Left colon (tissue), 2 donors: Measurements from ENCODE around the gene TOMM7. TPM values are rescaled to one million over a fixed set of nuclear protein-coding genes. Genes with fewer than 3 reads are reported as not detected.
A peak's percentile ranks its signal among the peaks of the same experiment; 100 is the strongest.

Experiments
- ATAC-seq: fragments of 200-7000 bp; cut with Tn5 transposase; one replicate; pipeline ENCODE4 v1.9.1; 2020; ENCODE audit warnings: mild to moderate bottlenecking, moderate library complexity
- DNase-seq, 2 donors: peaks; one replicate each; pipeline ENCODE4 v3.0.0-alpha.2; 2020
- intact Hi-C, 2 donors: fragments of 100-400 bp; cut with DNase I in 1 of 2; cut with micrococcal nuclease in 1 of 2; formaldehyde crosslinking; loops; one replicate each; pipeline versions ENCODE4 v1.11.2 to v1.14.0; 2022; cut with DNase I, micrococcal nuclease
- long read RNA-seq: library from polyadenylated mRNA; unstranded; transcript quantifications from one replicate; pipeline ENCODE4 v2.0.0, GENCODE V29; 2021
- total RNA-seq, 2 donors: library from RNA; stranded (reverse); fragmentation: NEBNext Ultra II Directional; extraction: Animal tissue kit (Norgen Biotek cat#: 25700); gene quantifications; one replicate each; pipeline ENCODE4 v1.2.1, GENCODE V29; 2021
- donor health status: DM: no; HTN: no; CAD: no.
- donor health status: DM: yes; HTN: yes; CAD: no.

Gene TOMM7
- total RNA-seq, result 100 to 1,000 TPM; 207 to 251 TPM
- long read RNA-seq, transcript TOMM7-201 (3 exons, 778 nt), result major isoform, 30 of 31 reads
- long read RNA-seq, partial matches to known transcripts, result 0 of 31 reads
- long read RNA-seq, other reads (novel, unspliced or antisense), result 0 of 31 reads

DNA sequence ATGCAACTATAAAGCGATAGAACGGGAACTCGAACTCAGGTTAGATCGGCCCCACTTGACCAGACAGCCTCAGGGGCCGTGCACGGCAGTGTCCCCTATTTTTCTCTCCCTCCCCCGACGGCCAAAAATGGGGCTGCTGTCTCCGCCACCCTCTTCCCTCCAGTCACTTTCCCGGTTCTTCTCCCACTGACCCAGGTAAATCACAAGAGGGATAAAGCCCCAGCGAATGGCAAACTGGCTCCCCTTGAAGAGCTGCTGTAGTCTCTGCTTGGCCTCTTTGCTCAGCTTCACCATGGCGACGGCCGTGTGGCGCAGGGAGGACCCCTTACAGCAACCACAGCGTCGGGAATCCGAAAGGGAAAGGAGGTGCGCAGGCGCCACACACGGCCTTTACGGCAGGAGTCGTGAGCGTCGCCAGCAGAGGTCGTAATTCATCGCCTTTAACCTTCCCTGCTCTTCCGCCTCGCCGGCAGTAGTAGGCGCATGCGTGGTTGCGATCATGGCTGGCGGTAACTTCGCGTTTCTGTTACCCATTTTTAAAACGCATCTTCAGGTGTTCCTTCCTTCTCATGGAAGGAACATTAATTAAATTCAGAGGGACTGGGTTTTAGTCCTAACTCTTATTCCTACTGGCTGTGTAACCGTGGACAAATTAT lies at the start of gene TOMM7:
TSS of gene TOMM7 (minus strand) at position 364 of the 656 bp plus-strand sequence. CDS start at position 294, 70 bp downstream.
- peak; percentile 99 for ATAC-seq
- intact Hi-C loops, result loop anchor here in 1 of 2 donors (10.0 kb wide), 1 partner anchor 192 kb away; the partner anchor contains the start of gene HYCC1
- peak; percentile 90 to 91 for DNase-seq

DNA sequence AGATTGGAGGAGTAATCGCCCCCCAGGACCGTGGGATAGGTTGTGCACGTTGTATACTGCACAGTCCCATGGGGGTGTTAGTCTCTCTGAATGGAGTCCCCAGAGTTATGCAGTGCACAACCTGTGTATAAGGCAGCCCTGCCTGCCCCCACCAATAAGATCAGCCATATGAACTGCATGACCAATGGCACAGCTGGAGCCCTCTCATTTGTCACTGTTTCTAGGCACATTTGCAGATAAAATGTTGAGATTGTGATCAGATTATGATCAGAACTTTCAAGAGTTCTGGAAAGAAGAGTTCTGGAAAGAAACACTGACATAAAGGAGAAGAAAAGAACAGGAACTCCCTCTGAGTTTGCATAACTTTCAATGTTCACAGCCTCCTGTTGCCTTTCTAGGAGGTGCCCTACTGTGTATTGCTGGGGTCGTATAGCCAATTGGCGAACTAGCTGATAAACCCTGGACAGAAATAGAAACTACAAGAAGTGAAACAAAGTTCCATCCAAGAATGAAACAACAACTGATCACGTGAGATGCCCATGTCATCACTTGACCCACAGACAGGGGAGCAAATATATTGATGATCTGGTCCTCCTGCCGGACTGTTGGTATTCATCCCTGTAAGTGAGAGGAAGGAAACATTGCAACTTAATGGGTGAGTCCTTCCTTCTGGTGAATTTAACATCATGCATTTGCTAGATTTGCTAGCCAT lies 49.6 kb upstream of the TOMM7 start:
- intact Hi-C loops, result no loop called here
- no peak for DNase-seq
- peak; percentile 42 for ATAC-seq

DNA sequence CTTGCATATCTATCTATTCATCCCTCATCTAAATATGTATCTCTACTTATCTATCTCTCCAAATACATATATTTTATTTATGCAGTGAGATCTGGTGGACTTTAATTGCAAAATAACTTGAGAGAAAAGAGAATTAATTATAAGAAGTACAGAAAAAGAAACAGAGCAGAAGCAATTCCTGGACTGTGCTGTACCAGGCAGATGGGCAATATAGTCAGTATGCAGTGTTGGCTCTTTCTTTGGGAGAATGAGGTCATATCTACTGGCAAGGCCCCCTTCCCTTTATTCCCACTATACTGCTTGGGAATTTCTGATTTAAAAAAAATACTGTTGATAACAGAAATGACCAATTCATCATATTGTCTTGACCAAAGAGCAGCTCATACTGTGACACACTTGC lies 49.0 kb upstream of the TOMM7 start:
- DNase-seq (no peak), ATAC-seq (no peak)
- intact Hi-C loops, result no loop called here

DNA sequence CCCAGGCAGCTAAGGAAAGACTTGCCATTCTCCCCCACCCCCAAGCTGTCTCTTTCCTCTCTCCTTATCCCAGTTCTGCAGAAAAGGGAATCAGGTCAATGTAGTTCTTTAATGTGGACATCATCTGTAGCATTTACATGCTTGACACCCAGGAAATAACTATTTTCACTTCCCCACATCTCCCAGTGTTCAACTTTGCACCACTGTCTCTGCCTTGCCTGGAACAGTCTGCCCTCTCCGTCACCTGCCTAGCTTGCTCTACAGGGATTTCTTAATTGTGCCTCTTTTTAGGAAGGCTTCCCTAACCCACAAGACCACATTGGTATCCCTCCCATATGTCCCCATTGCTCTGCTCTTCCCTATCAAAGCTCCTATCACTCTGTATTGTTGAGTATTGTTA lies 45.9 kb upstream of the TOMM7 start:
- ATAC-seq (no peak), DNase-seq (no peak)
- intact Hi-C loops, result no loop called here

DNA sequence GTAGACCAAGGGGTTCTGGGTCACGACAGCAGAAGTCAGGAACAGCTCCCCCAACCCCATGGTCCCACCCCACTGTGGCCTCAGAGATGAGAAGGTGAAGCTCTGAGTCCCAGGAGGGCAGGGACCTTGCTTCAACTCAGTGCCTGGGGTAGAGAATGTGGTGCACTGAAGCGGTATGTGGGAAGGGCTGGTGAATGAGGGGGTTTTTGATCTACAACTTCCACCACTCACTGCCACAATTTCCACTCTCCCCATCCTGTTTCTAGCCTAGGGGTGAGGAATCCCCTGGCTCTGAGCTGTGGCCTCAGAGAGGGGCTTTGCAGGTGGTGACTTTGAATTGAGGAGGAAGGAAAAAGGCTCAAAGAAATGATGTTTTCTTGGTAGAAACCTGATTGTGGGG lies 44.9 kb upstream of the TOMM7 start:
- ATAC-seq, result no peak
- DNase-seq, result no peak
- intact Hi-C loops, result no loop called here

DNA sequence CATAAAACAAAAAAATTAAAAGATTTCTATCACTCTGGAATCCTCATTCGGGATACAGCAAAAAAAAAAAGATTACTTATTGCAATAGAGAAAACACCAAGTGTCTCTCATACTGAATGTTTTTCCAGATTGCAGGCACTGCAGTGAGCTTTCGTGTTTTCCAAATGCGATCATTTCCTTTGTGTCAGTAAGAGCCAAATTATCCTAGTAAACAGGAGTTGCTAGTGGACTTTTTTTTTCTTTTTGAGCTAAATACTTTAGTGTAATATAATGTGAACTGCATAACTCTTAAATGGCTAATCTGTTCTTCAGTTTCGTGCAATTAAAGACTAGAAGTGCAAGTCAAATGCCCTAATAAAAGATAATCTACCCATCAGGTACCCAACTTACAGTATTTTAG lies 44.4 kb upstream of the TOMM7 start:
- intact Hi-C loops, result no loop called here
- ATAC-seq (no peak), DNase-seq (no peak)

DNA sequence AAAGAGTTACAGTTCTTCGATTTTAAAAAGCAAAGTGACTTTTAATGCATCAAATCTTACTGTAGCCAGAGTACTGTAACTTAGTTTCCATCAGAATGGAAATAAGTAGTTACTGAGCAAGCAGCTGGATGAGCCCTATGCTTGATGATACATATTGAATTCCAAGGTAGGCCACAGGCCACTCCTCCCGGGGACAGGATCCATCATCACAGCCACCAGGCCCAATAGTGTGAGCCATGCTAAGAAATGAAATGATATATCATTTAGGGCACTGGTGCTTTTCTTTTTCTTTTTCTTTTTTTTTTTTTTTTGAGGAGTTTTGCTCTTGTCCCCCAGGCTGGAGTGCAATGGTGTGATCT lies 42.9 kb upstream of the TOMM7 start:
- no peak for DNase-seq
- no peak for ATAC-seq
- intact Hi-C loops, result no loop called here

DNA sequence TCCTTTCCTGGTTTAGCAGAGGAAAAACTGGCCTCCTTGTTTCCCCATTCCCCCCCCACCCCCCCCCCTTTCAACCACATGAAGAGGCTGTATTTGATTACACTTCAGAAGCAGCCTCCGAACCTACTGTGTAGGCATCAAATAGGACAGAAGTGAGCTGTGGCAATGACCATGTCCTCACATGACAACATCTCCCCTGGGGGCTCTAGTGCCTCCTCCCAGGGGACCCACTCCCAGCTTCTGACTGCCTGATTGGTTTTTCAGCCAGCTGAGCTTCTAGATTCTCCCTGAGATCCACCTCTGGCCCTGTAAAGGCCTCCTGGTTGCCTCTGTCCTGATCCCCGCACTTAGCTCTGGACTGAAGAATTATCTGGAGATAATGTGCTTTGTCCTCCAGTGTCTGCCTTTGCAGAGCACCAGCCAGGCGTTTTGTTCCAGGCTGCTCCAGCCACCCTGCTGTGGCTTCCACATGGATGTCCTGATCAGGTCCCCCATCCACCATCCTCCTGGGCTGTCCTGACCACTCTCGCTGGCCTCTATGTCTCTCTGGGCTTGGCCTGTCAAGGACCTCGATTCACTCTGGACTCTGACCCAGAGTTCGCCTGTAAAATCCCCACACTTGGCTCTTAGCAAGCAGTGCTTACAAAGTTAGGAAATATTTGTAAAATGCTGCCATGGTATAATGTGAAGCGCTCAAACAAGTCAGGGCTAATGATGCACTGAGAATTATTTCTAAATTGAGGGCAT lies 42.4 kb upstream of the TOMM7 start:
- DNase-seq, result no peak
- intact Hi-C loops, result no loop called here
- ATAC-seq, result no peak

DNA sequence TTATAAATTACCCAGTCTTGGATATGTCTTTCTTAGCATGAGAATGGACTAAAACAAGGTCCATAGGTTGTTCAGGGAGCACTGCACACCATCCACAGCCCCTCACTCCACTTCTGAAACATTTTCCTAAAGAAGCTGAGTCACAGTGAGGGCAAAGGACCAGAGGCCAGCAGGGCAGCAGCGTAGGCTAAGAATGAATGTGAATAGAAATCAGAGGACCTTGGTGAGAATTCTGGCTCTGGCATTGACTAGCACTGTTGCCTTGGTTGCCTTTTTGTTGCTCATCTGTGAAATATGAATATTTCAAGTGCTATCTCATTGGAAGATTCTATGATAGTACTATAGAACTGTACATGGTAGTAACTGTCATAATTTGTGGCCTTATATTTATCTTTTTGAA lies 41.7 kb upstream of the TOMM7 start:
- DNase-seq (no peak), ATAC-seq (no peak)
- intact Hi-C loops, result no loop called here

DNA sequence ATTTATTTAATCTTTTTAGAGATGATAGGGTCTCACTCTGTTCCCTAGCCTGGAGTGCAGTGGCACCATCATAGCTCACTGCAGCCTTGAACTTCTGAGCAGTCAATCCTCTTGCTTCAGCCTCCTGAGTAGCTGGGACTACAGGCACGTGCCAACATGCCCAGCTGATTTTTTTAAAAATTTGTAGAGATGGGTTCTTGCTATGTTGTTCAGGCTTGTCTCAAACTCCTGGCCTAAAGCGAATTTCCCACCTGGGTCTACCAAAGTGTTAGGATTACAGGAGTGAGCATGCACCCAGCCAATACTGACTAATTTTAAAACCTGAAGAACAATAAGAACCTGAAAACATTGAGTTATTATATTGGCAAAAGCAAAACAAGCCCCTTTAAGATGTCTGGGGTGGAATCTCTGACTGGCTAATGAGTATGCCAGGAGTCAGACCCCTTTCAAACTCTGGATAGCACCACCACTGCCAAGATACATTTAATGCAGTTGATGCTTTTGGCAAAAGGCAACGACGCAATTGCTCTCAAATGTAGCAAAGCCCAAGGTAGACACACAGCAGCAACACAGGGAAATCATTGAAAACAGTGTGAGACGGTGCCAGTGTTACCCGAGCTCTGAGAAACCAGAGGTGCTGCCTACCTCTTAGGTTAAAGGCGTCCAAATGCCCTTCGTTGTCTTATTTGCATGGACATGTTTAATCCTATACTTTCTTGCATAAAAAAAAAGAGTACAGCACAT lies 40.7 kb upstream of the TOMM7 start:
- ATAC-seq, result no peak
- intact Hi-C loops, result no loop called here
- no peak for DNase-seq

DNA sequence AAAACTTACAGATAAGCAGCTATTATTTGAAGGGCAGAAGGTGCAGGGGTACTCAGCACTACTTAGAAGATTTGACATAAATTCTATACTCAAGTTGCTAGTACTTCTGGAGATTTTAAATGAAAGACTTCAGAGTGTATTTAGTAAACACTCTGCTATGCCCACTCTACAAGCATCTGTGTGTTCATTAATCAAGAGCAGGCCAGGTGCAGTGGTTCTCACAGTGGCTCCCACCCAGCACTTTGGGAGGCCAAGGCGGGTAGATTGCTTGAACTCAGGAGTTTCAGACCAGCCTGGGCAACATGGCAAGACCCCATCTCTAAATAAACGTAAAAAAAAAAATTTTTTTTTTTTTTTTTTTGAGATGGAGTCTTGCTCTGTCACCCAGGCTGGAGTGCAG lies 38.9 kb upstream of the TOMM7 start:
- intact Hi-C loops, result no loop called here
- no peak for DNase-seq
- no peak for ATAC-seq

DNA sequence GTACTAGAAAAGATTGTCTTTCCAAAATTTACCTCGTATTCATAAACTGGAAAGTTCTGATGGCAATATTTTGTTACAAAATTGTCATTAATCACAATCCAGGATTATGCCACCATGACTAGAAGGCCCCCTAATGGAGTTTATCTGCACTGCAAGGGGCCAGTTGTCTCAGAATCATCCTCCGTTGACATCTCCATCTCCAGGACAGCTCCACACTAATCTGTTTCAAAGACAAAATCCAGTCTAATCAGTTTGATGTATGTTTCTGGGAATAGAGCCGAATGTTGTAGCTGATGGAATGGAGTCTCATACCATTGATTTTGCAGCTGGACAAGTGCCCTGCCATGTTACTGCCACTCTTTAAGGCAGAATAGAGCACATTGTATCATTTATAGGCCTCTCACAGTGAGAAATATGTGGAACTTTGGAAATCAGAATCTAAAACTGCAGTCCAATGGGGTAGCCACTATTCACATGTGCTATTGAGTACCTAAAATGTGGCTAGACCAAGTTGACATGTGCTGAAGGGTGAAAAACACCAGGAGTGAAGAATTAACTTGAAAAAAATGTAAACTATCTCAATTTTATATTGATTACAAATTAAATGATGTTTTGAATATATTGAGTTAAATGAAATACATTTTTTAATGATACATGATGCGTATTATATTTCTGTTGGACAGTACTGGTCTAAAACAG lies 38.3 kb upstream of the TOMM7 start:
- DNase-seq (no peak), ATAC-seq (no peak)
- intact Hi-C loops, result no loop called here

DNA sequence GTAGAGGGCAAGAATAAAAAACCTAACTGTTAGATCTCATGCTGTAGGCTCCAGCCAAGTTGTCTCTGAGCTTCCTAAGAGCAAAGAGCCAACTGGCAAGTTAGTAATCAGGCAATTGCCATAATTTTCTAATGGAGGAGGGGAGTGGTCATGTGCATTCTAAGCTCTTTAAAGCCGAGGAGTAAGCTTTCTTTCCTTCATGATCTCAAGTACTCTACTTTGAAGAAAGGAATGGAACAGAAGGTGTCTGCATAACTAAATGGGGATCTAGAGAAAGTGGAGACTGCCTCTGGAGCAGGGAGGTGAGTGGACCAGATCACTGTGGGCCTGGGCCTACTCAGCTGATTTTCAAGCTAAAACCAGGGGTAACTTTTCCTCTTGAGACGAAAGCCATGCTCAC lies 37.7 kb upstream of the TOMM7 start:
- DNase-seq (no peak), ATAC-seq (no peak)
- intact Hi-C loops, result no loop called here

DNA sequence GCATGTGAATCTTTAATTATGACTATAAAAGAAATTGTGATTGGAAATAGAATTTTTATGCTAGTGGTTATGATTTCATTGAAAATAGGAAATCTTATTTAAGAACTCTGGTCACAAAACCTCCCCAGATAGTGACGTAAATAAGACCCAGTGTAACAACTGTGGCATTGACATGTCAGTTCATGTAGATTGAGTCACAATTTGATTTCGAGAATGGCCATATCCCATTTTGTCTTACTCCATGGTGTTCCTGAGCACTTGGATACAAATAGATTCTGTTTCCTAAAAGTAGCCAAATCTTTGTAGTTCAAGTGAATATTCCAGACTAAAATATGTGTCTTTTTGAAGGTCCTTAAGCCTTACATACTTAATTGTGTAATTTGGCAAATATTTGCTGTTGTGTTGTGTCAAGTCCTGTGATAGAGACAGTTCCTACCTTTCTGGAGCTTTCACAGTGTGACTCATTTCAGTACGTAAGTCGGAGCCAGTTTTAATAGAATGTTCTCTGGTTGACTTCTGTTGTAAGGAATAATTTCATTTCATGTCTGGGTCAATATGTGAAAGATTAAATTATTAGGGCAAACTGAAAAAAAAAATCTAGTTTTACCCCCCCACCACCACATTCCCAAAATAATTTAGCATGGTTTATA lies 37.1 kb upstream of the TOMM7 start:
- intact Hi-C loops, result no loop called here
- ATAC-seq, result no peak

DNA sequence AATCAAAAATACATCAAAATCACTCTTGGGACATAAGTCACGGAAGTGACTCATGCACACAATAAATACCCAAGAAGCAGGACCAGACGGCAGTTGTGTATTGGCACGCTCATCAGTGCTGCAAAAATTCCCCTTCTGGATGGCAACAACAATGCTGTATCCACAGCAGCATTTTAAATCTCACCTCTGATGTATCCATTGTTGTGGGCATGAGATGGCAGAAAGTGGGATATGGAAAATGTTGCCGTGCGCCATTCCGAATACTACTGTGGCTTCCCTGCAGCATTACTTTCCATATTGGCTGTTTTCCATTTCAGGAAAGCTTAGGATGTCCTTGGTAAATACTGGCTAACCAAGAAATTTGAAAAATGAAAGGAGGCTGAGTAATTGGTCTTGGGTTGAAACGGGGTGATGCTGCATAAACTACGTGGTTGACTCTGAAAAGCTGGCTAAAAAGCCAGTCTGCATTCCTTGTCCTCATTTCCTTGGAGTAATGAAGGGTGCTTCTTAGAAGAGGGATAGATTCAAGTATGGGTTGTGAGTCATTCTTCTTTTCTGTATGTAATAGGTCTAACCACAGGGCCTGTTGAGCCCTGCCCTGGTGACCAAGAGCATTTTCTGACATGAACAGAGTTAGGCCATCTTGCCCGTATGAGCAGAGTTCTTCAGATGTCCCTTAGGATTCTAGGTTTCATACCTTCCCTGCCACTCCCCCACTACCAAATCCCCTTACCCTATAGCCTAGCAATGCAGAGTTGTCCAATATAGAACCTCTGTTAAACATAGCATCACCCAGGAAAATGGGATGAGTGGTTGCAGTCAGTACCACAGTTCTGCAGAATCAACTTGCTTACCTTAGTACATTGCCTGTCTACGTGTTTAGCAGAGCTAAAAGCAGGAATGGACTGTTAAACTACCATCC lies 36.3 kb upstream of the TOMM7 start:
- intact Hi-C loops, result no loop called here
- no peak for ATAC-seq
- DNase-seq, result no peak

More for the DNA sequence above, 37.1 kb upstream of the TOMM7 start:
- DNase-seq, result no peak

DNA sequence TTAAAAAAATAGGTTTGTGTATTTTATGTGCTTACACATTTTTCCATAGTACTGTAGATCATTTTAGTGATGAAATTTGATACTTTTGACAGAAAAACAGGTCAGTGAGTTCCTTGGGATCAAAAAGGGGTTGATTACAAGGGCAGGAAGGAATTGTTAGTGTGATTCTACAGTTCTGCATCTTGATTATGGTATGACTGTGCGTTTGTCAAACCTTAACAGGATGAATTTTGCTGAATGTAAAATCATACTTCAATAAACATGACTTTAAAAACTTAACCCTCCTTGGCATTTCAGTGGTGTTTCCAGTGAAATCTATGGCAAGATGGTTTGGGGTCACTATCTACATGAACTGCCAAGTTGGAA lies 35.6 kb upstream of the TOMM7 start:
- DNase-seq (no peak), ATAC-seq (no peak)
- intact Hi-C loops, result no loop called here

DNA sequence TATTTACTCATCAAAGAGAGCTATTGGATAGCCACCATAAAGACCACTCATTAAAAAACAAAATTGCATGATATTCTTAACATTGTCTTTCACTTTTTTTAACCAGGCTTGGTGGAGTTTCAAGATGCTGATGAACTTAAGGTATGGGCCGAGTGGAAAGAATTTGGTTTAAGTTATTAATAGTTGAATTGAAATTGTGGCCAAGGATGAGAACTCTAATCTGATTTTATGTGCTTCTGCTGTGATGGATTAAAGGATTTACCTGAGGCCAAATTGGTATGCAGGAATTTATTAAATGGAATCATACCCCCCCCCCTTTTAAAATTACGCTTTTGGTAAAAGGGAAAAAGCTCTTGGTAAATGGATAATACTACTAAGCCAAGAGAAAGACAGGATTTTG lies 33.8 kb upstream of the TOMM7 start:
- ATAC-seq (no peak), DNase-seq (no peak)
- intact Hi-C loops, result no loop called here
